Fibroblast of lung (primary cell): ENCODE data around the gene UTF1. TPM values are rescaled to one million over a fixed set of nuclear protein-coding genes. Genes with fewer than 3 reads are reported as not detected.

ENCODE experiments used
- DNase-seq, 2 donors: peaks; one replicate each; pipeline versions ENCODE4 v3.0.0 to v3.0.0-alpha.2; 2010; ENCODE audit warnings: low read depth in 2 of 2
- H2AFZ ChIP-seq: 2 replicates; pipeline ENCODE4 v1.5.1; 2012; ENCODE audit warnings: low read length, control low read depth, inconsistent platforms
- H3K27ac ChIP-seq: 2 replicates; pipeline ENCODE4 v1.5.1; 2011; ENCODE audit warnings: low read length, control low read depth; ENCODE audit not compliant: insufficient read depth
- H3K27me3 ChIP-seq: 2 replicates; pipeline ENCODE4 v1.5.1; 2011; ENCODE audit warnings: mild to moderate bottlenecking, low read length; ENCODE audit not compliant: control insufficient read depth, insufficient read depth
- H3K36me3 ChIP-seq: 2 replicates; pipeline ENCODE4 v1.5.1; 2011; ENCODE audit warnings: low read length; ENCODE audit not compliant: control insufficient read depth, insufficient read depth
- H3K4me1 ChIP-seq: 2 replicates; pipeline ENCODE4 v1.5.1; 2011; ENCODE audit warnings: low read length; ENCODE audit not compliant: control insufficient read depth, insufficient read depth; ENCODE audit errors: extremely low read depth
- H3K4me2 ChIP-seq: 2 replicates; pipeline ENCODE4 v1.5.1; 2011; ENCODE audit warnings: low read length, control low read depth; ENCODE audit not compliant: insufficient read depth; ENCODE audit errors: extremely low read depth
- H3K4me3 ChIP-seq, 4 experiments: fragments of 200-600 bp in 1 of 4; sonication (generic) in 1 of 4; replicated peaks in 1 of 4; 2 replicates each; pipeline ENCODE4 v1.5.1; 2011 to 2016; ENCODE audit warnings: low read length in 4 of 4, low read depth in 3 of 4, mild to moderate bottlenecking in 3 of 4, control low read depth in 2 of 4, inconsistent platforms in 1 of 4, mixed read lengths in 1 of 4; ENCODE audit not compliant: insufficient read depth in 1 of 4; ENCODE audit errors: control extremely low read depth in 1 of 4
- H3K79me2 ChIP-seq: 2 replicates; pipeline ENCODE4 v1.5.1; 2012; ENCODE audit warnings: mild to moderate bottlenecking, low read length, inconsistent platforms; ENCODE audit not compliant: control insufficient read depth, insufficient read depth
- H3K9ac ChIP-seq: 2 replicates; pipeline ENCODE4 v1.5.1; 2011; ENCODE audit warnings: mild to moderate bottlenecking, low read length, control low read depth; ENCODE audit not compliant: insufficient read depth
- H3K9me3 ChIP-seq: 2 replicates; pipeline ENCODE4 v1.5.1; 2012; ENCODE audit warnings: low read depth, low read length; ENCODE audit not compliant: control insufficient read depth, insufficient read depth
- H4K20me1 ChIP-seq: 2 replicates; pipeline ENCODE4 v1.5.1; 2011; ENCODE audit warnings: low read length; ENCODE audit not compliant: control insufficient read depth, insufficient read depth; ENCODE audit errors: extremely low read depth
- EZH2 ChIP-seq: IDR thresholded peaks from 2 replicates; pipeline ENCODE4 v1.5.1; 2012; ENCODE audit warnings: low read length, control low read depth, mild to moderate bottlenecking; ENCODE audit errors: missing control alignments
- polyA plus RNA-seq, 2 donors: library from polyadenylated mRNA; depleted of rRNA in 1 of 2; stranded (reverse) in 1 of 2; unstranded in 1 of 2; fragments of >200 nt; gene quantifications; 2 replicates each; pipeline ENCODE4 v1.2.1, GENCODE V29; 2011 to 2012; ENCODE audit warnings: missing spikeins in 1 of 2
- total RNA-seq: library from RNA; depleted of rRNA; stranded (reverse); fragments of >200 nt; gene quantifications from 2 replicates; pipeline ENCODE4 v1.2.1, GENCODE V29; 2014
- TF ChIP-seq, protein P1 (sequence below), 2 donors: IDR thresholded peaks in 1 of 2; conservative IDR thresholded peaks in 1 of 2; 1 replicate in 1 of 2; 2 replicates in 1 of 2; pipeline ENCODE4 v1.5.1; 2011 to 2012; ENCODE audit warnings: low read length in 2 of 2, control low read depth in 1 of 2, inconsistent platforms in 1 of 2, low read depth in 1 of 2, mild to moderate bottlenecking in 1 of 2

UTF1 gene
- total and polyA plus RNA-seq, 2 donors (not counting 1 experiment from before 2014, with no cell fraction given): not detected

DNA sequence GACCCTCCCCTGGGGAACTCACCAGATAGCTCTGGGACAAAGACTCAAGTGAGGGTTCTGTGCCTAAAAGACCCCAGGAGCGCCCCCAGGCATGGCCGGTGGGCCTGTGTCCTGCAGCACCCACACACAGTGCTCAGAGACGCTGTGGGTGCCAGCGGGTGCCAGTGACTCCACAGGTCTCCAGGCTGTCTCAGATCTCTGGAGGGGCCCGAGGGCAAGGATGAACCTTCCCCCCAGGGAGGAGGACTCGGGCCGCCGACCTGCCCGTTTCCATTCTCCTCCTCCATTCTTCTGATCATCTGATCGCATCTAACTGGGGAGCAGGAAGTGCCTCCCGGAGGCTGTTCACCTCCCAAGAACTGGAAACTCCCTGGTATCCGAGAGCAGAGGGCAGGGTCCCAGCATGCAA lies 45.7 kb downstream of the UTF1 start:
- no peaks in the 10 kb centered on the region for H4K20me1 ChIP-seq
- no peak overlapping the region for H3K27ac ChIP-seq
- DNase-seq: no peak
- H3K27me3 ChIP-seq: no peaks in the 10 kb centered on the region
- TF ChIP-seq, protein P1, sequence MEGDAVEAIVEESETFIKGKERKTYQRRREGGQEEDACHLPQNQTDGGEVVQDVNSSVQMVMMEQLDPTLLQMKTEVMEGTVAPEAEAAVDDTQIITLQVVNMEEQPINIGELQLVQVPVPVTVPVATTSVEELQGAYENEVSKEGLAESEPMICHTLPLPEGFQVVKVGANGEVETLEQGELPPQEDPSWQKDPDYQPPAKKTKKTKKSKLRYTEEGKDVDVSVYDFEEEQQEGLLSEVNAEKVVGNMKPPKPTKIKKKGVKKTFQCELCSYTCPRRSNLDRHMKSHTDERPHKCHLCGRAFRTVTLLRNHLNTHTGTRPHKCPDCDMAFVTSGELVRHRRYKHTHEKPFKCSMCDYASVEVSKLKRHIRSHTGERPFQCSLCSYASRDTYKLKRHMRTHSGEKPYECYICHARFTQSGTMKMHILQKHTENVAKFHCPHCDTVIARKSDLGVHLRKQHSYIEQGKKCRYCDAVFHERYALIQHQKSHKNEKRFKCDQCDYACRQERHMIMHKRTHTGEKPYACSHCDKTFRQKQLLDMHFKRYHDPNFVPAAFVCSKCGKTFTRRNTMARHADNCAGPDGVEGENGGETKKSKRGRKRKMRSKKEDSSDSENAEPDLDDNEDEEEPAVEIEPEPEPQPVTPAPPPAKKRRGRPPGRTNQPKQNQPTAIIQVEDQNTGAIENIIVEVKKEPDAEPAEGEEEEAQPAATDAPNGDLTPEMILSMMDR (conservative IDR thresholded peaks at IDR 0.05 in 1 of 2, IDR thresholded peaks at IDR 0.05 in 1 of 2; ENCODE audit: low read depth in 1 of 2, low read length in 2 of 2): no peak
- peak; percentile 13 for TF ChIP-seq EZH2
- no peak overlapping the region for H2AFZ ChIP-seq
- peaks cover 6% of the 10 kb centered on the region for H3K4me1 ChIP-seq
- peaks cover 8% of the 10 kb centered on the region for H3K36me3 ChIP-seq
- no peak overlapping the region for H3K4me2 ChIP-seq
- no peaks in the 10 kb centered on the region for H3K79me2 ChIP-seq
- H3K4me3 ChIP-seq: no peak overlapping the region
- H3K9me3 ChIP-seq: no peaks in the 10 kb centered on the region
- H3K9ac ChIP-seq: no peak overlapping the region

DNA sequence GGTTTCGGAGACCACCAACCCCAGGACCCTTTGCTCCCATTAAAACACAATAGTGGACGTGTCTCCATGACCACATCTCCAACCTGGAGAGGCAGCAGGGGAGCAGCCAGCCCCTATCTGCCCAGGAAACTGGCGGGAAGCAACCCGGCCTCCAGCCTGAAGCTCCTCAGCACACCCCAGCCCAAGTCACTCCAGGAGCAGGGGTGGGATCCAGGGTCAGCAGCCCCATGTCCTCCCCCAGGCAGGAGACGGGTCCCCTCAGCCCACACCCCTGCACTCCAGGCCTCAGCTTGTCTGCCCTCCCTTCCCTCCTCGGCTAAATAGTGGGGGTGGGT lies 46.0 kb downstream of the UTF1 start:
- Histone ChIP-seq H3K36me3 (peaks cover 8% of the 10 kb centered on the region), H3K27me3 (no peaks in the 10 kb centered on the region), H3K4me1 (peaks cover 6% of the 10 kb centered on the region), H3K27ac (no peak overlapping the region), H3K9me3 (no peaks in the 10 kb centered on the region), H4K20me1 (no peaks in the 10 kb centered on the region), H3K4me3 (no peak overlapping the region), H3K4me2 (no peak overlapping the region), H3K79me2 (no peaks in the 10 kb centered on the region), H2AFZ (no peak overlapping the region), H3K9ac (no peak overlapping the region)
- DNase-seq: no peak
- peak; percentile 13 for TF ChIP-seq EZH2
- TF ChIP-seq, protein P1 (conservative IDR thresholded peaks at IDR 0.05 in 1 of 2, IDR thresholded peaks at IDR 0.05 in 1 of 2; ENCODE audit: low read depth in 1 of 2, low read length in 2 of 2): no peak

DNA sequence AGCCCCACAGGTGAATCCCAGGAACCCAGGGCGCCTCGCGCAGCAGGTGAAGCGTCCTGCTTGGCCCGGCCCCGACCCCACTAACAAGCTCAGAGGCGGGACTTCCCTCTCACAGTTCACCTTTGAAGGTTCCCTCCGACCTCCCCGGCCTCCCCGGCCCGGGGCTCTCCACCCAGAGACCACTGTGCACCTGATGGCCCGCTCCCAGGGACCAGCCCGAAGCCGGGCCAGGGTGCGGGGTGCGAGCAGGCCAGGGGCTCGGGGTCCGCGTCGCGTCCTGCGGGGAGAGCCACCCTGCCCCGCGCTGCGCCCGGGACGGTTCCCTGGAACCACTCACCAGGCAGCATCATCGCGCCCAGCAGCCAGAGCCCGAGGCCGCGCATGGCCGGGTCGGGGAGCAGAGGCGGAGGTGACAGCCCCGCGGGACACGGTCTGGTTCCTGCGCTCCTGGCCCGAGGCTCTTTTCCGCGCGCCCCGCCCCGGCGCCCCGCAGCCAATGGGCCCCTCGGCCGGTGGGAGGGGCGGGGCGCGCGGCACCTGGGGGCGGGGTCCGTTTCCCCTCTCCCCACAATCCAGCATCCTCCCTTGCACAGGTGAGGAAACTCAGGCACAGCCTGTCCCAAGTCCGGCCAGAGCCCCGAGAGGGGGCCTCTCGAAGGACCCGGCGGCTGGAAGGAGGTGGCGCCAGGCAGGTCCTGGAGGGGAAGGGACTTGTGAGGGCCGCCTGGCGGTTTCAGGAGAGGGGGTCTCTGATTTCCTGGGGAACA lies 46.6 kb downstream of the UTF1 start, which contains the start of gene ADAM8:
Gene ADAM8 (minus strand): TSS at position 434 of the 767 bp plus-strand sequence. CDS start 51 bp downstream, at position 383.
- DNase-seq: no peak
- Histone ChIP-seq H3K79me2 (no peaks in the 10 kb centered on the region), H3K4me2 (peak within 1 kb of the TSS; percentile 44), H3K27me3 (no peaks in the 10 kb centered on the region), H3K27ac (no peak within 1 kb of the TSS), H3K4me1 (peaks cover 6% of the 10 kb centered on the region), H2AFZ (no peak within 1 kb of the TSS), H4K20me1 (no peaks in the 10 kb centered on the region), H3K36me3 (peaks cover 8% of the 10 kb centered on the region), H3K9ac (no peak within 1 kb of the TSS), H3K4me3 (no peak within 1 kb of the TSS), H3K9me3 (no peaks in the 10 kb centered on the region)
- TF ChIP-seq, protein P1 (conservative IDR thresholded peaks at IDR 0.05 in 1 of 2, IDR thresholded peaks at IDR 0.05 in 1 of 2; ENCODE audit: low read depth in 1 of 2, low read length in 2 of 2): no peak
- no peak for TF ChIP-seq EZH2
